CD8-positive, alpha-beta memory T cell (primary cell): ENCODE data around the gene TMEM63B. TPM values are rescaled to one million over a fixed set of nuclear protein-coding genes. Genes with fewer than 3 reads are reported as not detected.

Experiments
- CTCF ChIA-PET: fragments of 350-600 bp; sonication (Branson Sonifier 250); formaldehyde crosslinking; loops from one replicate; lab custom pipeline; 2021; ENCODE audit warnings: antibody characterized with exemption; lab: Charles Lee
- POLR2A ChIA-PET: fragments of 350-600 bp; sonication (Branson Sonifier 250); formaldehyde crosslinking; loops from one replicate; lab custom pipeline; 2021; ENCODE audit warnings: antibody characterized with exemption; lab: Charles Lee
- DNase-seq, 5 donors: peaks; one replicate each; pipeline versions ENCODE4 v3.0.0 to v3.0.0-alpha.2; 2020 to 2022; ENCODE audit warnings: mixed read lengths in 1 of 5
- H3K27ac ChIP-seq: one replicate; pipeline ENCODE4 v1.7.0; 2013; ENCODE audit warnings: low read depth, mild to moderate bottlenecking, low read length, moderate library complexity
- H3K27me3 ChIP-seq: 2 replicates; pipeline ENCODE4 v1.7.0; 2013; ENCODE audit warnings: low read length, mild to moderate bottlenecking; ENCODE audit not compliant: insufficient read depth, poor library complexity, severe bottlenecking
- H3K36me3 ChIP-seq: 2 replicates; pipeline ENCODE4 v1.7.0; 2013; ENCODE audit warnings: mild to moderate bottlenecking, low read length, moderate library complexity; ENCODE audit not compliant: insufficient read depth
- H3K4me1 ChIP-seq: 2 replicates; pipeline ENCODE4 v1.7.0; 2013; ENCODE audit warnings: mild to moderate bottlenecking, low read length, moderate library complexity; ENCODE audit not compliant: insufficient read depth
- H3K4me3 ChIP-seq: 2 replicates; pipeline ENCODE4 v1.7.0; 2013; ENCODE audit warnings: mild to moderate bottlenecking, low read length
- H3K9me3 ChIP-seq: 2 replicates; pipeline ENCODE4 v1.7.0; 2013; ENCODE audit warnings: mild to moderate bottlenecking, low read length
- H3K27ac Mint-ChIP-seq, 8 donors: one replicate each; pipeline ENCODE4 v1.8.0; 2020 to 2021; ENCODE audit warnings: mixed read lengths in 8 of 8, mild to moderate bottlenecking in 6 of 8, inconsistent platforms in 3 of 8, moderate library complexity in 3 of 8
- H3K27me3 Mint-ChIP-seq, 2 donors: one replicate each; pipeline ENCODE4 v1.8.0; 2020 to 2021; ENCODE audit warnings: mixed read lengths in 2 of 2, mild to moderate bottlenecking in 1 of 2, moderate library complexity in 1 of 2
- H3K36me3 Mint-ChIP-seq, 3 donors: one replicate each; pipeline ENCODE4 v1.8.0; 2020 to 2021; ENCODE audit warnings: mixed read lengths in 3 of 3, inconsistent platforms in 1 of 3, mild to moderate bottlenecking in 1 of 3
- H3K4me1 Mint-ChIP-seq, 3 donors: one replicate each; pipeline ENCODE4 v1.8.0; 2020 to 2021; ENCODE audit warnings: mixed read lengths in 3 of 3, inconsistent platforms in 1 of 3, mild to moderate bottlenecking in 1 of 3
- H3K4me3 Mint-ChIP-seq, 7 donors: one replicate each; pipeline ENCODE4 v1.8.0; 2020 to 2021; ENCODE audit warnings: mixed read lengths in 7 of 7, mild to moderate bottlenecking in 6 of 7, moderate library complexity in 4 of 7, inconsistent platforms in 2 of 7
- H3K9me3 Mint-ChIP-seq, 5 donors: one replicate each; pipeline ENCODE4 v1.8.0; 2020 to 2022; ENCODE audit warnings: mixed read lengths in 5 of 5, mild to moderate bottlenecking in 3 of 5, moderate library complexity in 2 of 5, inconsistent platforms in 1 of 5
- polyA plus RNA-seq: library from polyadenylated mRNA; unstranded; fragments of 300-500 nt; fragmentation: Illumina TruSeq; gene quantifications from one replicate; pipeline ENCODE4 v1.2.3, GENCODE V29; 2021
- total RNA-seq, 2 experiments: library from RNA; stranded (reverse); gene quantifications; one replicate each; pipeline ENCODE4 v1.2.3, GENCODE V29; 2021

Gene TMEM63B
- total and polyA plus RNA-seq, 3 experiments from 2014 or later: 1.9 to 20.3 (median 18.4) TPM

DNA sequence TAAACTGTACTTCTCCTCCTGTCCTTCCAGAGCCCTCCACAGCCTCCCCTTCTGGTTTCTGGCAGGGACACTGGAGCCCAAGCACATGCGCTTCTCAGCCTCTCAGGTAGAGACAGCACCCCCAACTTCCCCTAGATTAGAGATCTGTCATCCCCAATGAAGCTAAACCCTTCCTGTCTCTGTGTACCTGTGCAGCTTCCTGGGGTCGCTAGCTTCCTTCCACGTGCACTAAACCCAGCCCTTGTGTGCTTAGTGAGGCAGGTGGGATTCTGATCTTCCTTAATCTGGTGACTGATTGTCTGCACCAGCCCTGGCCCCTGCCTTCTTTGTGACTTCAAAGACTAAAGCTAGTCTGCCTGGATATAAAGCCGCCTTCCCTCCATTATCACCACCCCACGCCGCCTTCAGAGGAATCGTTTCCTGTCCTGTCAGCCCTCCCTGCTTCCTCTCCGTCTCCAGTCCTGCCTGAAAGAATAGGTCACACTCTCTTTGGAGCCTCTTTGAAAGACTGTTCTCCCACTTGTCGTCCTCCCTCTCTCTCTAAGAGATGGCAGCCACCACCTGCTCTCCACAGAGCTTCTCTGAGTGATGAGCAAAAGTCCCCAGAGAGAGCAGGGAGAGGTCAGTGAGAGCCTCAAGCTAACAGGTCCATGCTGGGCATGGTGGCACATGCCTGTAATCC lies 58.7 kb downstream of the TMEM63B start:
- Histone ChIP-seq H3K9me3 (no peaks in the 10 kb centered on the region), H3K27me3 (no peaks in the 10 kb centered on the region), H3K27ac (no peak overlapping the region), H3K4me1 (peaks cover 8% of the 10 kb centered on the region), H3K4me3 (no peak overlapping the region), H3K36me3 (no peaks in the 10 kb centered on the region)
- Mint-ChIP-seq H3K4me1 (peaks cover 5 to 7% (median 6%) of the 10 kb centered on the region in 3 donors), H3K27me3 (peaks cover 10 to 20% of the 10 kb centered on the region in 2 donors), H3K36me3 (no peaks in the 10 kb centered on the region), H3K4me3 (peak overlapping the region in 1 of 7 donors; percentile 58), H3K27ac (peak overlapping the region in 3 of 8 donors; percentile 44 to 64 (median 56)), H3K9me3 (no peaks in the 10 kb centered on the region)
- CTCF ChIA-PET: interaction anchor here (0.6 to 1.5 kb wide), 3 partner anchors 13 to 50 kb away, joined by 3 read pairs; no protein-coding TSS in a partner anchor
- peak in 1 of 5 donors; percentile 25 for DNase-seq
- POLR2A ChIA-PET: no interaction called here

GRCh38 chr6:44186635-44187025 lies 59.3 kb downstream of the TMEM63B start:
- Histone ChIP-seq H3K4me1 (peaks cover 8% of the 10 kb centered on the region), H3K4me3 (no peak overlapping the region), H3K27ac (no peak overlapping the region), H3K27me3 (no peaks in the 10 kb centered on the region), H3K9me3 (no peaks in the 10 kb centered on the region), H3K36me3 (no peaks in the 10 kb centered on the region)
- POLR2A ChIA-PET: no interaction called here
- Mint-ChIP-seq H3K4me1 (peaks cover 5 to 7% (median 6%) of the 10 kb centered on the region in 3 donors), H3K27ac (no peak overlapping the region), H3K36me3 (no peaks in the 10 kb centered on the region), H3K4me3 (no peak overlapping the region), H3K27me3 (peaks cover 10 to 20% of the 10 kb centered on the region in 2 donors), H3K9me3 (no peaks in the 10 kb centered on the region)
- CTCF ChIA-PET: no interaction called here
- DNase-seq: no peak

GRCh38 chr6:44188819-44189218 lies 61.5 kb downstream of the TMEM63B start:
- Mint-ChIP-seq H3K9me3 (no peaks in the 10 kb centered on the region), H3K27me3 (peaks cover 16 to 31% of the 10 kb centered on the region in 2 donors), H3K4me1 (peaks cover 5 to 7% (median 6%) of the 10 kb centered on the region in 3 donors), H3K27ac (no peak overlapping the region), H3K36me3 (no peaks in the 10 kb centered on the region), H3K4me3 (no peak overlapping the region)
- no peak for DNase-seq
- Histone ChIP-seq H3K36me3 (no peaks in the 10 kb centered on the region), H3K27me3 (no peaks in the 10 kb centered on the region), H3K4me3 (no peak overlapping the region), H3K4me1 (peaks cover 8% of the 10 kb centered on the region), H3K27ac (no peak overlapping the region), H3K9me3 (no peaks in the 10 kb centered on the region)
- ChIA-PET CTCF (no interaction called here), POLR2A (no interaction called here)

GRCh38 chr6:44189257-44189656 lies 61.9 kb downstream of the TMEM63B start:
- peaks cover 14 to 29% of the 10 kb centered on the region in 2 donors for H3K27me3 Mint-ChIP-seq
- Histone ChIP-seq H3K27me3 (no peaks in the 10 kb centered on the region), H3K4me3 (no peak overlapping the region), H3K36me3 (no peaks in the 10 kb centered on the region), H3K4me1 (peaks cover 8% of the 10 kb centered on the region), H3K27ac (no peak overlapping the region), H3K9me3 (no peaks in the 10 kb centered on the region)
- H3K27ac Mint-ChIP-seq: peak overlapping the region in 1 of 8 donors; percentile 51
- peaks cover 5 to 7% (median 6%) of the 10 kb centered on the region in 3 donors for H3K4me1 Mint-ChIP-seq
- no peak overlapping the region for H3K4me3 Mint-ChIP-seq
- POLR2A ChIA-PET: no interaction called here
- no peaks in the 10 kb centered on the region for H3K9me3 Mint-ChIP-seq
- CTCF ChIA-PET: interaction anchor here (1.2 kb wide), 1 partner anchor 149 kb away, joined by 3 read pairs; no protein-coding TSS in a partner anchor
- DNase-seq: no peak
- no peaks in the 10 kb centered on the region for H3K36me3 Mint-ChIP-seq

DNA sequence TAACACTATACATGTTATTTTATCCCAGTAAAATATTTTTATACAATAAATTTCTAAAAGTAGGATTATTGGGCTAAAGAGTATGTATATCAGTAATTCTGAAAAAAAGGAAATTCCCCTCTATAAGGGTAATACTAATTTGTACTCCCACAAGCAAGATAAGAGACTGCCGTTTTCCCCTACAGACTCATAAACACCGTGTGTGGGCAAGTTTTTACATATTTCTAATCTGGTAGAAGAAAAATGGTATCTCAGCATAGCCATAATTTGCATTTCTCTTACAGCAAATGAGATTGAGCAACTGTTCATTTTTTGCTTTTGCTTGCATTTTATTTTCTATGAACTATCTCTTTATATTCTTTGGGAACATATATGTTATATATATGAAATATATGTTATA lies 63.4 kb downstream of the TMEM63B start:
- H3K27ac Mint-ChIP-seq: no peak overlapping the region

DNA sequence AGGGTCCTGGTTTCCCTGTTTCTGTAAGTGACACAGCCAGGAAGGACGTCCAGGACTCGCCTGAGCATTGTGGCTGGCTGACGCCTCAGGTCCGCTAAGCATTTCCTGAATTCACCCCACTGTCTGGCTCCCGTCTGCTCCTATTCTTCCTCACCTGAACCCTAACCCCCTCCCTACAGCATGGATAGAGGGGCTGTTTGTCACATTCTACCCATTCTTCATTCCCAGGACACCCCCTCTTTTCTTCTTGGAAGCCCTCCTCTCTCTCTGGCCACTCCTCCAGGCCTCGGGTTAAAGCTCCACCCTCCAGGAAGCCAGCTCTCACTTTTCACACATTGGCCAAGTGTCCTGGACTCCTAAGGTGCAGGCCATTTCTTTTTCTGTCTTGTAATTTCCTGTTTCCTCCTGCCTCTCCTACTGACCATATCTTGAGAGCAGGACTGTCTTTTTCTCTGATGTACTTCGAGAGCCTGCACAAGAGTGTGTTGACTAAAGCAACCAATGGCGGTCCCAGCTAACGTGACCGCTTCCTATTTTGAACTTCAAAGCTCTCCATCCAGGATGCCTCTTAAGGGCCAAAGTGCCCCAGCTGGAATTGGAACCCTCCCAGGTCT lies 65.2 kb downstream of the TMEM63B start:
- H3K36me3 Mint-ChIP-seq: no peaks in the 10 kb centered on the region
- POLR2A ChIA-PET: no interaction called here

More for the DNA sequence above, 63.4 kb downstream of the TMEM63B start:
- H3K9me3 Mint-ChIP-seq: no peaks in the 10 kb centered on the region
- ChIA-PET POLR2A (no interaction called here), CTCF (interaction anchor here (1.2 kb wide), 1 partner anchor 147 kb away, joined by 3 read pairs; no protein-coding TSS in a partner anchor)
- peaks cover 5 to 7% (median 6%) of the 10 kb centered on the region in 3 donors for H3K4me1 Mint-ChIP-seq
- H3K27me3 Mint-ChIP-seq: peaks cover 14 to 23% of the 10 kb centered on the region in 2 donors
- H3K36me3 Mint-ChIP-seq: no peaks in the 10 kb centered on the region
- Histone ChIP-seq H3K9me3 (no peaks in the 10 kb centered on the region), H3K36me3 (no peaks in the 10 kb centered on the region), H3K27ac (no peak overlapping the region), H3K4me3 (no peak overlapping the region), H3K4me1 (peaks cover 7% of the 10 kb centered on the region), H3K27me3 (no peaks in the 10 kb centered on the region)
- no peak for DNase-seq
- H3K4me3 Mint-ChIP-seq: no peak overlapping the region

DNA sequence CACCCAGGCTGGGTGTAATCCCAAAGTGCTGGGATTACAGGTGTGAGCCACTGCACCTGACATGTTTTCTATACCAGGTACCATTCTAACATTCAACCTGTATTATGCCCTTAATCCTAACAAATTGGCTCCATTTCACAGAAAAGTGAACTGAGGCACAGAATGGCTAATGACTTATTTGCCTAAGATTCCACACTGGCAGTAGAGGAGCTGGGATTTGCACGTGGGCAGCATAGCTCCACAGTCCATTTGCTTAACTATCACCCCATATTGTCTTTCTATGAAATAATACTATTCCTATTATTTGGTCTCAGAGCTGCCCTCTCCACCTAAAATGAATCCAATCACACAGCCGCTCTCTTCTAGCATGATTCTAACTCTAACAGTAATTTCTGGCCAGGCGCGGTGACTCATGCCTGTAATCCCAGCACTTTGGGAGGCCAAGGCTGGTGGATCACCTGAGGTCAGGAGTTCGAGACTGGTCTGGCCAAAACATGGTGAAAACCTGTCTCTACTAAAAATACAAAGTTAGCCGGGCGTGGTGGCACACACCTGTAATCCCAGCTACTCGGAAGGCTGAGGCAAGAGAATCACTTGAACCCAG lies 66.1 kb downstream of the TMEM63B start:
- Mint-ChIP-seq H3K27ac (no peak overlapping the region), H3K9me3 (no peaks in the 10 kb centered on the region), H3K36me3 (no peaks in the 10 kb centered on the region), H3K4me1 (no peaks in the 10 kb centered on the region), H3K4me3 (no peak overlapping the region), H3K27me3 (peaks cover 12 to 19% of the 10 kb centered on the region in 2 donors)
- H3K4me3 ChIP-seq: no peak overlapping the region
- H3K36me3 ChIP-seq: no peaks in the 10 kb centered on the region
- no peak for DNase-seq
- no peaks in the 10 kb centered on the region for H3K4me1 ChIP-seq
- no peaks in the 10 kb centered on the region for H3K27me3 ChIP-seq
- no peak overlapping the region for H3K27ac ChIP-seq
- H3K9me3 ChIP-seq: no peaks in the 10 kb centered on the region
- CTCF ChIA-PET: no interaction called here
- POLR2A ChIA-PET: no interaction called here

More for the DNA sequence above, 65.2 kb downstream of the TMEM63B start:
- Histone ChIP-seq H3K36me3 (no peaks in the 10 kb centered on the region), H3K27me3 (no peaks in the 10 kb centered on the region), H3K9me3 (no peaks in the 10 kb centered on the region), H3K27ac (peak overlapping the region; percentile 24), H3K4me3 (no peak overlapping the region), H3K4me1 (no peaks in the 10 kb centered on the region)
- no peak overlapping the region for H3K27ac Mint-ChIP-seq
- peaks cover 11 to 19% of the 10 kb centered on the region in 2 donors for H3K27me3 Mint-ChIP-seq
- DNase-seq: no peak
- no peaks in the 10 kb centered on the region for H3K4me1 Mint-ChIP-seq
- H3K9me3 Mint-ChIP-seq: no peaks in the 10 kb centered on the region
- no peak overlapping the region for H3K4me3 Mint-ChIP-seq
- CTCF ChIA-PET: interaction anchor here (0.8 kb wide), 1 partner anchor 96 kb away, joined by 4 read pairs; no protein-coding TSS in a partner anchor

DNA sequence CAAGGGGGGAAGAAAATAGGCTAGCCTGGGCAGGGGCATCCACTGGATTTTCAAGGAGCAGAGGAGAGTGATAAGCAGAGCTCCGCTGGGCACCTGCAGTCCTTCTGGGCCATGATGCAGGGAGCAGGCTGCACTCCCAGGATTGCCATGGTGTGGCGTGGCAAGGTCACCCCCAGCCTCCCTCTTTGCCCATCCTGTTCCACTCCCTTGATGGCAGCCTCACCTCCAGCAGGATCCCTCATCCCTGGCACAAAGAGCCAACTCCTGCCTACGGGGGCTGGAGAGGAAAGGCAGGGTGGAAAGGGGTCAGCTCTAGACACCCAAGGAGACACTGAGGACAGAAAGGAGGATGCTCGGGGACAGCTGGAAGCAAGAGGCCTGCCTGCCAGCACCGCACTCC lies 67.0 kb downstream of the TMEM63B start:
- Histone ChIP-seq H3K36me3 (no peaks in the 10 kb centered on the region), H3K4me1 (no peaks in the 10 kb centered on the region), H3K27ac (no peak overlapping the region), H3K9me3 (no peaks in the 10 kb centered on the region), H3K4me3 (no peak overlapping the region), H3K27me3 (no peaks in the 10 kb centered on the region)
- CTCF ChIA-PET: no interaction called here
- Mint-ChIP-seq H3K4me3 (no peak overlapping the region), H3K4me1 (no peaks in the 10 kb centered on the region), H3K27me3 (peaks cover 13 to 23% of the 10 kb centered on the region in 2 donors), H3K27ac (no peak overlapping the region), H3K9me3 (no peaks in the 10 kb centered on the region), H3K36me3 (no peaks in the 10 kb centered on the region)
- DNase-seq: no peak
- POLR2A ChIA-PET: no interaction called here
